ENCODE results near the gene FAM229B. TPM values are rescaled to one million over a fixed set of nuclear protein-coding genes. Genes with fewer than 3 reads are reported as not detected.
A peak's percentile ranks its signal among the peaks of the same experiment; 100 is the strongest.

The FAM229B gene
- total RNA-seq, 4 donors from 2014 or later: 0.76 to 7.4 (median 2.4) TPM

GRCh38 chr6:112141707-112142106 lies 54.3 kb downstream of the FAM229B start:
- H3K4me3 ChIP-seq: no peak overlapping the region
- intact Hi-C loops (cut with DNase I): no loop called here
- no peaks in the 10 kb centered on the region for H3K27me3 ChIP-seq
- H3K9me3 ChIP-seq: no peaks in the 10 kb centered on the region
- TF ChIP-seq POLR2A (IDR thresholded peaks at IDR 0.05): no peak
- TF ChIP-seq, protein P1, sequence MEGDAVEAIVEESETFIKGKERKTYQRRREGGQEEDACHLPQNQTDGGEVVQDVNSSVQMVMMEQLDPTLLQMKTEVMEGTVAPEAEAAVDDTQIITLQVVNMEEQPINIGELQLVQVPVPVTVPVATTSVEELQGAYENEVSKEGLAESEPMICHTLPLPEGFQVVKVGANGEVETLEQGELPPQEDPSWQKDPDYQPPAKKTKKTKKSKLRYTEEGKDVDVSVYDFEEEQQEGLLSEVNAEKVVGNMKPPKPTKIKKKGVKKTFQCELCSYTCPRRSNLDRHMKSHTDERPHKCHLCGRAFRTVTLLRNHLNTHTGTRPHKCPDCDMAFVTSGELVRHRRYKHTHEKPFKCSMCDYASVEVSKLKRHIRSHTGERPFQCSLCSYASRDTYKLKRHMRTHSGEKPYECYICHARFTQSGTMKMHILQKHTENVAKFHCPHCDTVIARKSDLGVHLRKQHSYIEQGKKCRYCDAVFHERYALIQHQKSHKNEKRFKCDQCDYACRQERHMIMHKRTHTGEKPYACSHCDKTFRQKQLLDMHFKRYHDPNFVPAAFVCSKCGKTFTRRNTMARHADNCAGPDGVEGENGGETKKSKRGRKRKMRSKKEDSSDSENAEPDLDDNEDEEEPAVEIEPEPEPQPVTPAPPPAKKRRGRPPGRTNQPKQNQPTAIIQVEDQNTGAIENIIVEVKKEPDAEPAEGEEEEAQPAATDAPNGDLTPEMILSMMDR (IDR thresholded peaks at IDR 0.05): no peak
- H3K36me3 ChIP-seq: peaks cover 0 to 79% (median 0%) of the 10 kb centered on the region in 3 donors
- H3K4me1 ChIP-seq: no peaks in the 10 kb centered on the region
- WGBS, 2 donors: 70 to 72% methylated on average over 2 of the region's 2 CpGs
- no peak overlapping the region for H3K27ac ChIP-seq
- no peak for DNase-seq

- intact Hi-C loops (cut with DNase I): no loop called here
- Histone ChIP-seq H3K36me3 (peaks cover 0 to 54% (median 0%) of the 10 kb centered on the region in 3 donors), H3K27ac (peak overlapping the region in 1 of 4 donors; percentile 3), H3K4me3 (no peak overlapping the region), H3K27me3 (no peaks in the 10 kb centered on the region), H3K9me3 (no peaks in the 10 kb centered on the region), H3K4me1 (peaks cover 0 to 2% (median 0%) of the 10 kb centered on the region in 3 donors)
- TF ChIP-seq, protein P1 (IDR thresholded peaks at IDR 0.05): no peak
- TF ChIP-seq POLR2A (IDR thresholded peaks at IDR 0.05): no peak
- no peak for DNase-seq
- WGBS, 2 donors: 67 to 90% methylated on average over 12 of the region's 12 CpGs
Measured at GRCh38 chr6:112144145-112144926, 56.9 kb downstream of the FAM229B start.

DNA sequence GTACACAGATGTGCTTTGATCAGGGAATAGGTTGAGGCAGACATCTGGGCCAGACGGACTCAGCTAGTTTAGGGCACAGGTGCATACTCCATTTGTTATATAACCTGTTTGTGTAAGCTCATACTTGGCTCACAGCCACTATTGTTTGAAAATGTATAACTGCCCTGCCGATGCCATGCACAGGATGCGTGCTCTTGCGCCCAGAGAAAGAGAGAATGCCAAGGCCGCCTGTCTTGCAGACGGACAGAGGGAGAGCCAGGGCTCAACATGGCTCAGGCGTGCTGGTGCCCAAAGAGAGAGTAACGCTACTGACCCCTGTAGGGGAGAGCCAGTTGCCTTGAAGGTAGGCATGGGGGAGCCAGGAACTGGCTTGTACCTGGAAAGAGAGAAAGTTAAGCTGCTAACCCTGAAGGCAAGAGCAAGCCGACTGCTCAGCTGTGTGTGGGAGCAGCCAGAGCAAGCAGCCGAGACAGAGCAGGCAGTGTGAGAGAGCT lies 57.7 kb downstream of the FAM229B start:
- WGBS, 2 donors: 78 to 88% methylated on average over 8 to 10 of the region's 10 CpGs
- no peak for TF ChIP-seq POLR2A (IDR thresholded peaks at IDR 0.05)
- TF ChIP-seq, protein P1 (IDR thresholded peaks at IDR 0.05): no peak
- Histone ChIP-seq H3K27me3 (no peaks in the 10 kb centered on the region), H3K4me1 (peaks cover 0 to 5% (median 0%) of the 10 kb centered on the region in 3 donors), H3K4me3 (no peak overlapping the region), H3K27ac (no peak overlapping the region), H3K36me3 (peaks cover 0 to 46% (median 0%) of the 10 kb centered on the region in 3 donors), H3K9me3 (no peaks in the 10 kb centered on the region)
- intact Hi-C loops (cut with DNase I): no loop called here
- DNase-seq: no peak

GRCh38 chr6:112148103-112148502 lies 60.7 kb downstream of the FAM229B start:
- H3K9me3 ChIP-seq: no peaks in the 10 kb centered on the region
- H3K36me3 ChIP-seq: peaks cover 0 to 16% (median 0%) of the 10 kb centered on the region in 3 donors
- H3K27me3 ChIP-seq: no peaks in the 10 kb centered on the region
- intact Hi-C loops (cut with DNase I): no loop called here
- H3K4me3 ChIP-seq: no peak overlapping the region
- H3K4me1 ChIP-seq: peaks cover 0 to 5% (median 0%) of the 10 kb centered on the region in 3 donors
- DNase-seq: no peak
- H3K27ac ChIP-seq: peak overlapping the region in 1 of 4 donors; percentile 14
- WGBS, 2 donors: 90 to 92% methylated on average over 4 to 6 of the region's 6 CpGs
- TF ChIP-seq POLR2A (IDR thresholded peaks at IDR 0.05): no peak

DNA sequence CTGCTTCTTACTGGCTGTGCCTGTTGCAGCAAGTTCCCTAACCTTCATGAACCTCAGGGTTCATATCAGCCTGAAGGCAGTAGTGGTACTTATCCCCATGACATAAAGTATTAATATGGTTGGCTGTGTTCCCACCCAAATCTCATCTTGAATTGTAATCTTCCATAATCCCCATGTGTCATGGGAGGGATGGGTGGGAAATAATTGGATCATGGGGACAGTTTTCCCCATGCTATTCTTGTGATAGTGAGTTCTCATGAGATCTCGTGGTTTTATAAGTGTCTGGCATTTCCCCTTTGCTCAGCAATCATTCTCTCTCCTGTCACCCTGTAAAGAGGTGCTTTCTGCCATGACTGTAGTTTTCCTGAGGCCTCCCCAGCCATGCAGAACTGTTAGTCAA lies 61.8 kb downstream of the FAM229B start:
- Histone ChIP-seq H3K27ac (peak overlapping the region; percentile 45 to 78 (median 73)), H3K27me3 (no peaks in the 10 kb centered on the region), H3K4me1 (peaks cover 0 to 5% (median 0%) of the 10 kb centered on the region in 3 donors), H3K36me3 (peaks cover 0 to 5% (median 0%) of the 10 kb centered on the region in 3 donors), H3K9me3 (no peaks in the 10 kb centered on the region), H3K4me3 (no peak overlapping the region)
- TF ChIP-seq, protein P1 (IDR thresholded peaks at IDR 0.05): no peak
- no peak for TF ChIP-seq POLR2A (IDR thresholded peaks at IDR 0.05)
- intact Hi-C loops (cut with DNase I): no loop called here
- no peak for DNase-seq
- WGBS, 2 donors: 20 to 36% methylated on average over 1 of the region's 1 CpG

Measured in esophagus squamous epithelium (tissue), 5 donors.